Peyer's patch (tissue), 4 donors: ENCODE measurements around the gene MCTP1. TPM values are rescaled to one million over a fixed set of nuclear protein-coding genes. Genes with fewer than 3 reads are reported as not detected.
A peak's percentile ranks its signal among the peaks of the same experiment; 100 is the strongest.

Experiments
- DNase-seq, 3 donors: peaks; one replicate each; pipeline ENCODE4 v3.0.0-alpha.2; 2017 to 2019
- H3K27ac ChIP-seq, 4 donors: fragments of 200-600 bp; sonication (generic); one replicate each; pipeline ENCODE4 v1.5.1; 2016 to 2019
- H3K27me3 ChIP-seq, 2 donors: fragments of 200-600 bp; sonication (generic); one replicate each; pipeline ENCODE4 v1.5.1; 2019
- H3K36me3 ChIP-seq, 3 donors: fragments of 200-600 bp; sonication (generic); one replicate each; pipeline ENCODE4 v1.5.1; 2016 to 2019
- H3K4me1 ChIP-seq, 4 donors: fragments of 200-600 bp; sonication (generic); one replicate each; pipeline ENCODE4 v1.5.1; 2016 to 2019
- H3K4me3 ChIP-seq, 4 donors: fragments of 200-600 bp; sonication (generic); 1 replicate in 3 of 4; 2 replicates in 1 of 4; pipeline ENCODE4 v1.5.1; 2016 to 2019; ENCODE audit warnings: mild to moderate bottlenecking in 1 of 4
- H3K9me3 ChIP-seq, 4 donors: fragments of 200-600 bp; sonication (generic); one replicate each; pipeline ENCODE4 v1.5.1; 2016 to 2019; ENCODE audit warnings: mild to moderate bottlenecking in 1 of 4
- POLR2A ChIP-seq, 2 donors: fragments of 450-650 bp; IDR thresholded peaks; one replicate each; pipeline ENCODE4 v1.5.1; 2017; ENCODE audit warnings: antibody characterized with exemption in 2 of 2, mild to moderate bottlenecking in 2 of 2, moderate library complexity in 2 of 2
- total RNA-seq, 4 donors: library from RNA; depleted of rRNA; stranded (reverse); fragments of >200 nt; gene quantifications; one replicate each; pipeline ENCODE4 v1.1.0, GENCODE V29; 2016
- TF ChIP-seq, protein P1 (sequence below), 6 experiments: fragments of 450-650 bp in 4 of 6; fragments of 200-600 bp in 2 of 6; sonication (generic) in 1 of 6; IDR thresholded peaks; one replicate each; pipeline ENCODE4 v1.5.1; 2017 to 2019; ENCODE audit warnings: antibody characterized with exemption in 6 of 6, mild to moderate bottlenecking in 3 of 6, moderate library complexity in 1 of 6

MCTP1 gene
- total RNA-seq, 4 donors from 2014 or later = 4.7 to 61.1 (median 11.3) TPM

- Histone ChIP-seq H3K27ac (no peak overlapping the region), H3K27me3 (no peaks in the 10 kb centered on the region), H3K4me1 (no peaks in the 10 kb centered on the region), H3K4me3 (no peak overlapping the region), H3K9me3 (no peaks in the 10 kb centered on the region), H3K36me3 (no peaks in the 10 kb centered on the region)
- no peak for DNase-seq
- no peak for TF ChIP-seq POLR2A (IDR thresholded peaks at IDR 0.05)
Observed at GRCh38 chr5:95252801-95253200, 32.1 kb downstream of the MCTP1 start.

DNA sequence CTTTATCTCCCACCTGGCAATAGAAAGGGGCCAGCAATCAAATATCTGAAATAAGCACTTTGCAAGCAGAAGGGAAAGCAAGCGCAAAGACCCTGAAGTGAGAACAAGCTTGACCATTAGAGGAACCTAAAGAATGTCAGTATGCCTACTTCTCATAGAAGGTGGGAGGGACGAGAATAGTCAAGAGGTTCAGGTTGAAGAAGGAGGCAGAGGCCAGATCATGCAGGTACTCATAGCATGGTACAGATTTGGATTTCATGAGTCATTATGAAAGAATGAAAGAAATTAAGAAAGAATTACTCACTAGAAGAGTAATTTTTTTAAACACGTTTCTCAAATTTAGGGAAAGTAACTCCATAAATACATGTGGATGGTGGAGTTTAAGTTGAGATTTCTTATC is 33.7 kb downstream of the MCTP1 start:
- TF ChIP-seq POLR2A (IDR thresholded peaks at IDR 0.05) = no peak
- TF ChIP-seq, protein P1, sequence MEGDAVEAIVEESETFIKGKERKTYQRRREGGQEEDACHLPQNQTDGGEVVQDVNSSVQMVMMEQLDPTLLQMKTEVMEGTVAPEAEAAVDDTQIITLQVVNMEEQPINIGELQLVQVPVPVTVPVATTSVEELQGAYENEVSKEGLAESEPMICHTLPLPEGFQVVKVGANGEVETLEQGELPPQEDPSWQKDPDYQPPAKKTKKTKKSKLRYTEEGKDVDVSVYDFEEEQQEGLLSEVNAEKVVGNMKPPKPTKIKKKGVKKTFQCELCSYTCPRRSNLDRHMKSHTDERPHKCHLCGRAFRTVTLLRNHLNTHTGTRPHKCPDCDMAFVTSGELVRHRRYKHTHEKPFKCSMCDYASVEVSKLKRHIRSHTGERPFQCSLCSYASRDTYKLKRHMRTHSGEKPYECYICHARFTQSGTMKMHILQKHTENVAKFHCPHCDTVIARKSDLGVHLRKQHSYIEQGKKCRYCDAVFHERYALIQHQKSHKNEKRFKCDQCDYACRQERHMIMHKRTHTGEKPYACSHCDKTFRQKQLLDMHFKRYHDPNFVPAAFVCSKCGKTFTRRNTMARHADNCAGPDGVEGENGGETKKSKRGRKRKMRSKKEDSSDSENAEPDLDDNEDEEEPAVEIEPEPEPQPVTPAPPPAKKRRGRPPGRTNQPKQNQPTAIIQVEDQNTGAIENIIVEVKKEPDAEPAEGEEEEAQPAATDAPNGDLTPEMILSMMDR (IDR thresholded peaks at IDR 0.05) = no peak
- Histone ChIP-seq H3K27ac (no peak overlapping the region), H3K27me3 (no peaks in the 10 kb centered on the region), H3K4me3 (no peak overlapping the region), H3K4me1 (no peaks in the 10 kb centered on the region), H3K9me3 (no peaks in the 10 kb centered on the region), H3K36me3 (no peaks in the 10 kb centered on the region)
- DNase-seq = no peak

DNA sequence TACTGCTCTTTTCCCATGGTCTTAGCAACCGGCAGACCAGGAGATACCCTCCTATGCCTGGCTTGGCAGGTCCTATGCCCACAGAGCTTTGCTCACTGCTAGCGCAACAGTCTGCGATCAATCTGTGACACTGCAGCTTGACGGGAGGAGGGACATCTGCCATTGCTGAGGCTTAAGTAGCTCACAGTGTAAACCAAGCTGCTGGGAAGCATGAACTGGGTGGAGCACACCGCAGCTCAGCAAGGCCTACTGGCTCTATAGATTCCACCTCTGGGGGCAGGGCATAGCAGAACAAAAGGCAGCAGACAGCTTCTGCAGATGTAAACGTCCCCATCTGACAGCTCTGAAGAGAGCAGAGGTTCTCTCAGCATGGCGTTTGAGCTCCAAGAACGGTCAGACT is 40.4 kb downstream of the MCTP1 start:
- no peak for DNase-seq
- no peaks in the 10 kb centered on the region for H3K4me1 ChIP-seq
- H3K36me3 ChIP-seq = no peaks in the 10 kb centered on the region
- H3K27ac ChIP-seq = no peak overlapping the region
- TF ChIP-seq, protein P1 (IDR thresholded peaks at IDR 0.05) = no peak
- no peak for TF ChIP-seq POLR2A (IDR thresholded peaks at IDR 0.05)
- no peaks in the 10 kb centered on the region for H3K9me3 ChIP-seq
- H3K4me3 ChIP-seq = no peak overlapping the region
- no peaks in the 10 kb centered on the region for H3K27me3 ChIP-seq

DNA sequence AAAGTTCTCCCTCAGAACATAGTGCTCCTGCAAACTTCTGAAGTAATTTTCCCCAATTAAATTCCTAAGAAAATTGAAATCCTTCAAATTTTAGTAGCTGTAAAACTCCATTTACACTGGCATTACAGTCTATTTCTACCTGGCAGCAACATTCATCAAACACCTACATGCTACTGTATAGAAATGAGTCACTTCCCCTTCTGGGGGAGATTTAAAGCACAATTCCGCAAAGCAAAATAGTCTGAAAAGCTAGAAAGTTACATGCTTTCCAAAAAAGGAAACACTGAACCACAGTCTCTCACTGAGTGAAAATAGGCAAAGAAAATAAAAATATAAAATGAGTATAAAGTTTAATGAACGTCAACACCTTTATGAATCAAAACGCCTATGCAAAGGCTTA is 43.3 kb downstream of the MCTP1 start:
- no peaks in the 10 kb centered on the region for H3K9me3 ChIP-seq
- no peaks in the 10 kb centered on the region for H3K4me1 ChIP-seq
- H3K27me3 ChIP-seq = no peaks in the 10 kb centered on the region
- TF ChIP-seq POLR2A (IDR thresholded peaks at IDR 0.05) = no peak
- TF ChIP-seq, protein P1 (IDR thresholded peaks at IDR 0.05) = no peak
- no peak overlapping the region for H3K4me3 ChIP-seq
- no peaks in the 10 kb centered on the region for H3K36me3 ChIP-seq
- no peak overlapping the region for H3K27ac ChIP-seq
- no peak for DNase-seq

DNA sequence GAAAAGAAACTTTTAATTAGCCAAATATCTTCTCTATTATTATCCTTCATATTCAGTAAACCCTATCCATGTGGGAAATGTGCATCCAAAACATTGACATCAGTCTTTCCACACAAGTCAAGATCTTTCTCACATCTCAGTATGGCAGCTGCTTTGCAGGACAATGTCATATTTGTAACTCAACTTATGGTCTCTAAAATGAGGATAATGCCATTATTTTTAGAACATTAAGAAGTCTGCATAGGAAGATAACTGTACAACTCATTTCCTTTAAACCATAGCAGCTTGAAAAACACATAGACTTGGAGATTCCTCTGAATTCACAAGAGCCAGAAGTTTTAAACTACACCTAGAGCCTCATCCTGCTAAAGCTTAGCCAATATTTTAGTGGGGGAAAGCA is 43.7 kb downstream of the MCTP1 start:
- DNase-seq = no peak
- TF ChIP-seq, protein P1 (IDR thresholded peaks at IDR 0.05) = no peak
- no peak for TF ChIP-seq POLR2A (IDR thresholded peaks at IDR 0.05)
- Histone ChIP-seq H3K4me1 (no peaks in the 10 kb centered on the region), H3K9me3 (no peaks in the 10 kb centered on the region), H3K36me3 (no peaks in the 10 kb centered on the region), H3K4me3 (no peak overlapping the region), H3K27ac (no peak overlapping the region), H3K27me3 (no peaks in the 10 kb centered on the region)

GRCh38 chr5:95238560-95239325 is 46.2 kb downstream of the MCTP1 start:
- TF ChIP-seq, protein P1 (IDR thresholded peaks at IDR 0.05) = peak in 2 of 6 experiments; percentile 11 to 13
- no peak for TF ChIP-seq POLR2A (IDR thresholded peaks at IDR 0.05)
- Histone ChIP-seq H3K27me3 (no peaks in the 10 kb centered on the region), H3K4me1 (no peaks in the 10 kb centered on the region), H3K27ac (no peak overlapping the region), H3K36me3 (no peaks in the 10 kb centered on the region), H3K9me3 (no peaks in the 10 kb centered on the region), H3K4me3 (no peak overlapping the region)
- no peak for DNase-seq
